T follicular helper cell (primary cell): ENCODE data around the gene PTPRN.

Experiments
- DNase-seq: peaks from one replicate; pipeline ENCODE4 v3.0.0-alpha.2; 2020; ENCODE audit warnings: low read depth

Gene PTPRN

DNA sequence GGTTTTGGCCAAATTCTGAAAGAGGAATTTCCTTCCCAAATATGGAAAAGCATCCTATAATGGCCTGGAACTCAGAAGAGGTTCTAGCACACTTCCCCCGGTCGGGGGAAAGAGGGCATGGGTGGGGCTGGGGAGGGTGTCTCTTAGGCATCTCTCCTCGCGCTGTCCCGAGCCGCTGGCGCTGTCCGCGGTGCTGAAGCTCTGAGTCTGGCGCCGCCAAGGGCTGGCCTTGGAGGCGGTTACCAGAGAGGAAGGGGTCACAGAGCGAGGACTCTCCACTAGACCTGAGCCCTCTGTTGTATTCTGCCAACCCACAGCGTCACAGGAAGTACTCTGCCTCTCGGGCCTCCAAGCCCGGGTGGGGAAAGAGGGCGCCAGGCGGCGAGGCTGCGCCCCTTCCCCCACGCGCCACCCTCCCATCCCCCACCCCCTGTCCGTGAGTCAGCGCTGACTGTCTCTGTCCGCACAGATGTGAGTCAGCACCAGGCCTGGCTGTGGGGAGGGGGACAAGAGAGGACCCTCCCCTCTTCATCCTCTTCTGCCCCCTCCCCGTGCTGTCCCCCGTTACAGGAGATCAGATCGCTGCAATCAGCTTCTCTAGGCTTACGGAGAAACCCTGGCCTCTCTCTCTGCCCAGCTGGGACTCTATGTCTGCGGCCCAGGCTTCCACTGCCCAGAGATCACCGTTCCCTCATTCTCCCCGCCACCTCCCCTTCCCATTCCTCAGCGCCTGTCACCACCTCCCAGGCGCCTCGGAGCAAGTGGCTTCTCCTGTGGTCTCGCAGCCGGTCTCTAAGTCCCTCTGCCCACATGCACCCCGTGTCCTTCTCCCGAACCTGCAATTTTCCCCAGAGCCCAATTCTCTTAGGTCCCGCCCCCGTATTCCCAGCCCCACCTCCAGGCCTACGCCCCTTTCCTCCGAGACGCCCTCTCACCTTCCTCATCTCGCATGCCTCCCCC lies 779 bp downstream of the PTPRN start:
- DNase-seq, result peak; percentile 49

DNA sequence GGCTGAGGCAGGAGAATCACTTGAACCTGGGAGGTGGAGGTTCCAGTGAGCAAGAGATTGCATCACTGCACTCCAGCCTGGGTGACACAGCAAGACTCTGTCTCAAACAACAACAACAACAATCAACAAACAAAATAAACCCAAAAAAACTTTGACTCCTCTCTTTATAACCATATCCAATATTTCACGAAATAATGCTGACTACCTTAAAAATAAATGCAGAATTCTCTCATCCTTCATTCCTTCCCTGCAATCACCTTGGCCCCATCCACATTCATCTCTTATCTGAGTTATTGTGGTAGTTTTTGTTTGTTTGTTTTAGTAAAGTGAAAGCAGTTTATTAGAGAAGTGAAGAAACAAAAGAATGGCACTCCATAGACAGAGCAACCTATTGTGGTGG lies 3.2 kb downstream of the PTPRN start:
- DNase-seq, result no peak

DNA sequence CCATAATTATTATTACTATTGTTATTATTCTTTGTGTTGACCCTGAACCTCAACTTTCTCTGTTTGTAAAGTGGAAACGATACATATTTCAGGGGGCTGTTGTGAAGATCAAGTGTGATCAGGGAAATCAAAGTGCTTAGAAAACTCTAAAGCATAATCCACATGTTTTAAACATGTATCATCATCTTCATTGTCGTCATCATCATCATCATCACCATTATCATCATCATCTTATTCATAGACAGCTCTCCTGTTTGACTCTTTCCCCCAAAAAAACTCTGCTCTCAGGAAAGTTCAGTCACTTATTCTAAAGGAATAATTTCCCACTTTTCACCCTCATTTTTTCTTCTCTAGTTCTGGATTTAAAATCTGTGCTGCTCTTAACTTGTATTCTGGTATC lies 5.0 kb downstream of the PTPRN start:
- DNase-seq, result no peak

DNA sequence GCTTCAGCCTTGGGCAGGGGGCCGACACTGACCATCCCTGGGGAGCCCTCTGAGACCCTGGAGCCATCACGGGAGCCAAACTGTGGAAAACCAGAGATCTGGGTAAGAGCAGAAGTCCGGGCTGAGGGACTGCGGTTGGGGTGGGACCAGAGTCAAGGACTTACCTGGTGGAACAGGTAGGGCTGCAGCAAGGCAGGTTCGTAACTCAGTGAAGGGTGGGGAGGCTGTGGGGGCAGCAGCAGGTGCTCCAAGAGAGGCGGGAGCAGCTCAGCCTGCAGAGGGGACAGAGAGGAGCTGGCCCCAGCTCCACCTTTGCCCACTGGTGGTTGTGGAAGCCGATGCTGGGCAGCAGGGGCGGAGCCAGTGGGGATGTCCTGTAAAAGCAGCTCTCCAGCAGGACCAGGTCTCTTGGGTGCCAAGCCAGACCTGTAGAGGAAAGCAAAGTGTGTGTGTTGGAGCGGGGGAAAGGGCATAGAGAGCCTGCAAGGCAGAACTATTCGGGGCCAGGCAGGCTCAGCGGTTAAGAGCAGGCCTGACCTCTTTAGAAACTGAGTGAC lies 6.7 kb downstream of the PTPRN start:
- DNase-seq, result no peak

DNA sequence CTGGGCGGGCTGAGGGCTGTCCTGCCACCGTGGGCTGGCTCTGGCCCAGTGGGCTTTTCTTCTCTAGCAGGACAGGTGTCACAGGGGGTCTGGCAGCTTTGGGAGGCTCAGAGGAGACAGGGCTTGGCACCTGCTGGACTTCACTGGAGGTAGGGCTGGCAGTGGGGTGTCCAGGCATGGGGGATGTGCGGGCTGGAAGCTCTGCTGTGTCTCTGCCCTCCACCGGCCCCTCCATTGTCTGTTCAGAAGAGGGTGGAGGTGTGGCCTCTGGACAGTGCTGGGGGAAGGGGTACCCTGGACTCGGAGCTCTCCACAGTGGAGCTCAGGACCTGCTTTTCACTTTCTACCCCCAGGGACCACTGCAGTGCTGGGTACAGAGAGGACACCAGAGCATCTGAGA lies 9.2 kb downstream of the PTPRN start:
- no peak for DNase-seq

DNA sequence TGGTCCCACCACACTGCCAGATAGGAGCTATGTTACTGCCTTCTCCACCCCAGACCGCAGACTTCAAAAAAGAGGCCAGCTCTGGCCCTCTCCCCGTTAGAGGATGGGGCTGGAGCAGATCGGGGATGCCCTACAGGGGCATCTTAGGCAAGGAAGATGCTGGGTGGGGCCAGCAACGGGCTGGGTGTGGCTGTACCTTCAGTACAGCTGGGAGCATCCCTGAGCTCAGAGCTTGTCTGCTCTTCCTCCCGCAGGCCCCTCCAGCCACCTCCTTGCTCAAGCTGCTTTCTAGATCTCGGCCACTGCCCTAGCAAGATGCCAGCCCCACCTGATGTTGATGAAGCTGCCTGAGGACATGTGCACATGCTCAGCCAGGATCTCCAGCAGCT lies 9.8 kb downstream of the PTPRN start:
- no peak for DNase-seq

DNA sequence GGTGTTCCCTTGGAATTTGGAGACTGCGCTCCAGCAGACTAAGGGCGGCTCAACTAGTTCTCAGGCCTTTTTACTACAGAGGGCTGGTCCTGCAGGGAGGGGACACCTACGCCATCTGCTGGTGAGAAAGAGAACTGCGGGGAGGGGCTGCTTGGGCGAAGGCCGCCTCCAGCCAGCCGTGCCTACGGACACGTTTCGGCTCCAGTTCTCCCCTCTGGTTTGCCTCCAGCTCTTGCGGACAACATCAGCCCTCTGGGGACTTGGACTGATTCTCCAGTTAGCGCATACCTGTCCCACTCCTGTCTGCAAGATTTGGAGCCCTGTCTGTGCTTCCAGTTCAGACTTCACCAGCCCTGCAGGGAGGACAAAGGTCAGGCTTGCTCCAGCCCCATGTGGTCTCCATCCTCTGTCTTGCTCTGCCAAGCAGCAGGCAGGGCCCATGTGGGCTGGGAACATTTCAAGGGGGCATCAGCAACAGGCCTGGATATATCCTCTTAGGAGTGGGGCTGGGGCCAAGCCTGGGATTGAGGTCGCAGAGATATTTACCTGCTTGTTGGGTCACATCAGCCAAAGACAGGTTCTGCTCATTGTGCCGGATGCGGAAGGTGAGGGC lies 10.3 kb downstream of the PTPRN start:
- peak; percentile 81 for DNase-seq

DNA sequence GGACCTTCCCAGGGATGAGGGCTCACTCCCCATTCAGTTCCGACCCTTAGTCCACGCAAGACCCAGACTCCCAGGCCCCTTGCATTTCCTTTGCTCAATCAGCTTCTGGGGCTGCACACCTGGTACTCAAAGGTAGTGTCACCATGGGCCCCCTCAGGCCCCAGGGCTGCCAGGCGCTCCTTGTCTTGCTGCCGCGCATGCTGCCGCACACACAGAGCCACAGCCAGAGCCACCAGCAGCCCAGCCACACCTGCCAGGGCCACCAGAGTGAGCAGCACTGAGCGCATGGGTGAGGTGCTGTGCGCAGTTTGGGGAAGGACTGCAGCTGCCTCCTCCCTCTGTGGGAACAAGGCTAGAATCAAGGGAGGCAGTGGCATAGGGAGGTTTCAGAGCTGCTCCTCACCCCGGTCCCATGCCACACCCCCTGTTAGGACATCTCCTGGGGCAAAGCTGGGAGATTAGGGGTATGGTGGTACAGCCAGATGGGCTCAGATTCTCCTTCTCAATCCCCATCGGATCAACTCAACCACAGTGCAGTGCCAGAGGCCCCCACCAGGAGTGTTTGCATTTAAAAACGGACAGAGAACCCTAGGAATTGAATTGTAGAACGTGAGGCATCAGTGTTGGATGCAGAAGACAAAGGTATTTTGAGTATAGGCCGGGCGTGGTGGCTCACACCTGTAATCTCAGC lies 11.3 kb downstream of the PTPRN start:
- DNase-seq, result no peak

DNA sequence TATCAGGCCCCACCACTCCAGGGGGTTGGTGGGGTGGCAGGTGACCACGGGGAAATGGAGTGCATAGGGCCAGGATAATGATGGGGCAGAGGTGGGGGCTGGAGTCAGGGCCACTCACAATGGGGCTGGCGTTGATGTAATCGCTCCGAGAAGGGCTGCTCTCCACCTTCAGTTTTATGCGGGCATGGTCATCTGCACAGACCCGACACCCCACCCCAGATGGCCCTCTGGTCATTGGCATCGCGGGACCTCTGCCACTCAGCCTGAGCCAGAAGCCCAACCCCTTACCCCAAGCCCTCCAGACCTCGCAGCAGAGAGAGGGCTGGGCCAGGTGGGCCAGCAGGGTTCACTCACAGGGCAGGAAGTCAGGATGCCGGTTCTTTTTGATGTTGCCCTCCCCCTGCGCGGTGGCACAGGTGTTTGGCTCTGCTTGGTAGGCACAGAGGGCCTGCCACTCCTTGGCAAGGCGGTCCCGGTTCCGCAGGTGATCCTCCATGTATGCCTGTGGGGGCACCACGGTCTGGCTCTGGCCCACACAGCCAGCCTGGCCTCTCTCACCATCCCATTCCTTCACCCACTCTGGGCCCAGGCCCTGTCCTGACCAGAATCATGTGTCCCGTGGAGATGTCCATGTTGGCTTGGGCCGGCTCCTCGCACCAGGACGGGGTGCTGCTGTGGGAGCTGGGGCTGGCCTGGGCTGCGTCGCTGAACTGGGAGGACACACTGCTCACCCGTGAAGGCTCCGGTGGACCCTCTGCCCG lies 12.4 kb downstream of the PTPRN start:
- DNase-seq, result no peak

DNA sequence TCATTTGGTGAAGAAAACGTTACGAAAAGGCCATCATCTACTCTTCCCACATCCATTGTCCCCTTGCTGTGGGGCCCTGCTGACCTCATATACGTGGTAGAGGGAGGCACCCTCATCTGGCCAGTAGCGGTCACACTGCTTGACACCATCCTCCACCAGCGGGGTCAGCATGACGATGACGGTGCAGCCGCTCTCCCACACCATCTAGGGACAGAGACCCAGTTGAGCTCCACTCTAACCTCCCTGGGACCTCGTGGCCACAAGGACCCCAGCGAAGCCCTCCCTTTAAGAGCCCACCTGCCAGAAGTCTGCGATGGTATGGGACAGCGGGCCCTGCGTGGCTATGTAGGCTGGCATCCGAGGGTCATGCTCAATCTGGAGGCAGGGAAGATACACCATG lies 13.1 kb downstream of the PTPRN start:
- no peak for DNase-seq

DNA sequence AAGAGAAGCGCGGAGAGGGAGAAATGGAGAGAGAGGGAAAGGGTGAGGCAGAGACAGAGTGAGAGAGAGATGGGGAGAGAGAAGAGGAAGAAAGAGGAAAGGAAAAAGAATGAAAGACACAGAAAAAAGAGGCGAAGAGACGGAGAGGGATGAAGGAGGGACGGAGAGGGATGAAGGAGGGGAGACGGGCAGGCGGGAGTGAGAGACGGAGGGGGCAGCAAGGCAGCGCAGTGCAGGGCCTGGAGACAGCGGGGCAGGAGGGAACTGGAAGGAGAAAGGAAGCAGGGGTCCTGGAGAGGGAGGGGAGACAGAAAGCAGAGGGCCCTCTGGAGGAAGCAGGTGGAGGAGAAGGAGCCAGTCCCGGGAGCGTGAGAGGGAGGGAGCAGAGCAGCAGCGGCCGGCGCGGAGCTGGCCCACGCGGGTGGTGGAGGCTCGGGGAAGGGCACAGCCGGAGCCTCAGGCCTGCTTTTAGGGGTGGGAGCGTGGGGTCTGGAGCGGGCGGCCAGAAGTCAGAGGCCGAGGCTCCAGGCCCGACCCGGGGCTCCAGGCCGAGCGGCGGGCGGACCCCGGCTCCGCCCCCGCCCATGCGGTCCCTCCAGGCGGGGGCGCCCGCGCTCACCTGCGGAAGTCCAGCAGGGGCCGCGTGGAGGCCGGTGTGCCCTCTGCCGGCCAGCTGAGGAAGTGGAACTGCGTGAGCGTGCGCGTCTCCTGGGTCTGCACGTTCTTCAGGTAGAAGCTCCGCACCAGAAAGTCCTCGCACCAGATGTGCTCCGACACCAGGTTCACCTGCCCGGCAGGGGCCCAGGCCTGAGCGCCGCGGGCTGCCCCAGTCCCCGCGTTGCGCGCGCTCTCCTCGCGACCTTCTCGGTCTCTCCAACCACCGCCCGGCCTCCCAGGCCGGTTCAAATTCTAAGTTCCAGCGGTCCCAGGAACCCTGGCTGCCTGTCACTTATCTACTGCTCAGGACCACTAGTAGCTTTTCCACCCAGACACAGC lies 14.5 kb downstream of the PTPRN start:
- peak; percentile 82 for DNase-seq

DNA sequence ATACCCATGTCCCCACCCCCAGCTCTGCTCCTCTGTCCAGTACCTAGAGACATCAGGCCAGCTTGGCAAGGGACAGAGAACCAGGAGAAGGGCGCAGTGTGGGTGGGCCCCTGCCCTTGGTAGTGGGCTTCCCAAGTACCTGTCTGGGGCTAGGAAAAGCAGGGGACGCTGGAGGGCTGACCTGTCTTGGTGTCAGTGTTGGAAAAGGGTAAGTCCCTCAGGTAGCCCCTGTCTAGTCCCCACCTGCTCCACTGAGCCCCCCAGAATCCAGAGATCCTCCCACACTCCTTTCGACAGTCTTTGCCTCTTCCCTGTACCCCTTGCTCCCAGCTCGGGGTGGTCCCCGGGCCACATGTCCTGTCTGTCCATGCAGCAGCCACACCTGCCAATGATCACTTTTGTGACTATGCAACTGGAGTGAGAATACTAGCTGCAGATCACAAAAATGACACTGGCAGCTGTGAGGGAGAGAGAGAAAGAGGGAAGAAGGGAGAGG lies 15.4 kb downstream of the PTPRN start:
- no peak for DNase-seq

DNA sequence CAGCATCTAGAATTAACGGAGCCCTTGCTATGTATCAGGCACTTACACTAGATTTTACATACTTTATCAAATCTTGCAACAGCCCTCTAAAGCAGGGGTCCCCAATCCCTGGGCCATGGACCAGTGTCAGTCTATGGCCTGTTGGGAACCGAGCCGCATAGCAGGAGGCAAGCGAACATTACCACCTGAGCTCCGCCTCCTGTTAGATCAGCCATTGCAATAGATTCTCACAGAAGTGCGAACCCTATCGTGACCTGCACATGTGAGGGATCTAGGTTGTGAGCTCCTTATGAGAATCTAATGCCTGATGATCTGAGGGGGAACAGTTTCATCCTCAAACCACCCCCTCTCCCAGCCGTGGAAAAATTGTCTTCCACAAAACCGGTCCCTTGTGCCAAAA lies 16.6 kb downstream of the PTPRN start:
- DNase-seq, result no peak

DNA sequence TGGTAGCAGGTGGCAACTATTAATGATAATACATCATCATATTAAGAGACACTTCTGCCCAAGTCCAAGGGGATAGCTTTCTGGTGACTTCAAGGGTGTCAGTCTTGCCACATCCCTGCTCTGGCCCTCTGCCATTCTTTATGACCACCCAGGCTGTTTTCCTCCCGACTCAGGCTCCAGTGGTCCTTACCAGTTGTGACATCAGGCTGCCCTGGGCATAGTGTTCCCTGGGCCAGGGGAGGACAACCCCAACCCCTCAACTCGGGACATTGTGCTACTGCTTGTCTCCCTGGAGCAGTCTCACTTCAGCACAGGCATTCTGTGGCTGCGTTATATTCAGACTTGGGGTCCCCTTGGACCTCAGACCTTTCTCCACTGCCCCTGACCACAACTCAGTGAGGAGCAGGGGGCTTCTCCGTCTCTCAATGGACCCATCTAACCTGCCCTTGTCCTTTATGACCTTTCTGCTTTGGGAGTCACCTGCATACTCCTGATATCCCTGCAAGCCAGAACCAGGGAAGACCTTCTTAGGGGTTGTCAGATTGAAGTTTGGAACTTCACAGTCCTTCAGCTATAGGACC lies 17.2 kb downstream of the PTPRN start:
- no peak for DNase-seq

DNA sequence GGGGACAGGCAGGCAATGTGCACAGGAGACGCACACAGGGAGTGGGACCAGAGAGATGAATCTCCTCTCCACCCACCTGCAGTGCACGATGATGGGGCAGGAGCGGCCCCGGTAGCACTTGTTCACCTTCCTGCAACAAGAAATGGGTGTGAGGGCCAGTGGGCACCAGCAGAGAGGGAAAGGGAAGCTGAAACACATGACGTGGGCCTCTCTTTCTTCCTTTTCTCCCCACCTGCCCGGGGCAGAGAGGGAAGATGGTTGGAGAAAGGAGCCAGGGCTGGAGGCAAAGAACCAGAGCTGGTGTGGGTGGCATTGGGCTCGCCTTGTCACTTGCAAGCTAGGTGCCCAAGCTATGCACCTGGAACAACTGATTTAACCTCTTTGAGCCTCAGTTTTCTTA lies 17.8 kb downstream of the PTPRN start:
- no peak for DNase-seq

DNA sequence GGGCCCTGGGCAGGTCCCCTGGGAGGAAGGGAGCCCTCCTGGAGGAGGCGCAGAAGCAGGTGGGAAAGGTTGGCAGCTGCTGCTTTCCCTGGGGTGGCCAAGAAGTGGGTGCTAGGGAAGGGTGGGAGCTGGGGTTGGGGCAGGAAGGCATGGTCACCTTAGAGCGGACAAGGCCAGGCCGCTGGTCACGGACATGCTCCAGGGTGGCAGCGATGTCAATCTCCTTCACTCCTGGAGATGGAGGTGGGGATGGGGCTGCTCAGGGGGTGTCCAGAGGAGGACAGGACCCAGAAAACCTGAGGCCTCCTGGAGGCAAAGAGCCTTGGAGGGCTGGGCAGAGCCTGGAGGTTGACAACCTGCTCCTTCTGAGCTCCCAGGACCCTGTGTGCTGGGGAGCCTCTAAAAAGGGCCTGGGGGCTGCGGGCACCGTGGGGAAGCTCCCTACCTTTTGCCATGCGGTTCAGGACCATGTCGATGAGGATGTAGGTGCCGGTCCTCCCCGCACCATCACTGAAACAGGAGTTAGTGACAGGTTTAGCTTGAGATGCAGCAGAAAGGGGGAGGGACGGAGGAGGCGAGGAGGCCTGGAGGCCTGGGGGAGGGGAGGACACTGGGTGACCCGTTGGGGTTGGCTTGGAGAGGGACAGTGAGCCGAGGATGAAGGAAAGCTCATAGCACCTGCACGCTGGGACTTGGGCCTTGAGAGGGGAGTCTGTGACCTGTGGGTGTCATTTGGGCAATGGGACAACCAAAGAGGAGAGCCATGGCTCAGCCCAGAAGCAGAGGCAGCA lies 18.6 kb downstream of the PTPRN start:
- DNase-seq, result no peak

DNA sequence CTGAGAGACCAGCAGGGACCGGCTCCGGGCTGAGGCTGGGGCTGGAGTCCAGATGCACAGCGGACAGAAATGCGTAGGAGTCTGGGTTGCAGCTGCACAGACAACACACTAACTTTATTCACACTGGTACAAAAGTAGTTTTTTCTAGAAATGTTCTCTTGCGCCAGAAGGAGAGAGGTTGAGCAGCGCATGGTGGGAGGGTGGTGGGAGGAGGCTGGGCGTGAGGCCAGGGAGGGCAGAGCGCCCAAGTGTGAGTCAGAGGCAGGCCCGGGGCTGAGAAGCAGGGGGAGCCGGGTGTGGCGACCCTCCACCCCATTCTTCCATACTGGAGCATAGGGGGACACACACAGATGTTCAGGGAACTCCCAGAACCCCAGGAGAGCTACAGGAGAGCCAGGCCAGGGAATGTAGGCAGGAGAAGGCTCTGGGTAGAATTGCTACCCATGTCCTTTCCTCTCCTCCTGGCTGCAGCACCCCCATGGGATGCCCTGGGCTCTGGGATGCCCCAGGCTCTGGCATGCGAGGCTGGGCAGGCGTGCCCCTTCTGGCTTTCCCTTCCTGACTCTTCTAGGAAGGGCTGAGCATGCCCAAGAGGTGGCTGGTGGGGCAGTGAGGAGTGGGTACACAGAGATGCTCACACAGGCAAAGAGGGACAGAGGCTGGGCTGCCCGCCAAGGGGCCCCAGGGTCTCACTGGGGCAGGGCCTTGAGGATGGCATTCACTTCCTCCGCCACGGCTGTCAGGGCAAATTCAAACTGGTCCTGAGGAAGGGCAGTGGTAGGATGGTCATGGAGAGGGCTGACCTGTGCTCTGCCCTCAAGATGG lies 19.5 kb downstream of the PTPRN start:
- DNase-seq, result no peak

DNA sequence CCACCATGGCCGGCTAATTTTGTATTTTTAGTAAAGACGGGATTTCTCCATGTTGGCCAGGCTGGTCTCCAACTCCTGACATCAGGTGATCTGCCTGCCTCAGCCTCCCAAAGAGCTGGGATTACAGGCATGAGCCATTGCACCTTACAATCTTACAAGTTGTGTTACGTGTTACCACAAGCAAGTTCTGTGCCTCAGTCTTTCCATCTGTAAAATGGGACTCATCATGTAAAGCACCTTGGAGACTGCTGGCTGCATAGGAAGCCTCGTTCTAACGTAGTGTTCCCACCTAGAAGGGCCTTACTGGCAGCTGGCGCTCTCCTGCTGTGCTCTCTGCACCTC lies 20.0 kb downstream of the PTPRN start:
- no peak for DNase-seq
